Urinary bladder (tissue), 4 donors: ENCODE results near the gene DYNLL2. TPM values are rescaled to one million over a fixed set of nuclear protein-coding genes. Genes with fewer than 3 reads are reported as not detected.
A peak's percentile ranks its signal among the peaks of the same experiment; 100 is the strongest.

Experiments
- DNase-seq: peaks from one replicate; pipeline ENCODE4 v3.0.0-alpha.2; 2015; ENCODE audit errors: extremely low spot score
- H3K27ac ChIP-seq: one replicate; pipeline ENCODE4 v1.5.1; 2013; ENCODE audit warnings: low read depth, mild to moderate bottlenecking, moderate library complexity
- H3K36me3 ChIP-seq: one replicate; pipeline ENCODE4 v1.6.1; 2013; ENCODE audit warnings: mild to moderate bottlenecking, moderate library complexity; ENCODE audit not compliant: insufficient read depth
- H3K4me1 ChIP-seq: one replicate; pipeline ENCODE4 v1.6.1; 2013; ENCODE audit warnings: mild to moderate bottlenecking, moderate library complexity; ENCODE audit not compliant: insufficient read depth
- H3K4me3 ChIP-seq: one replicate; pipeline ENCODE4 v1.5.1; 2013; ENCODE audit warnings: low read depth, low read length
- WGBS: extraction: QIAGEN DNeasy Blood & Tissue Kit; methylation state at CpG from one replicate; pipeline ENCODE4 v1.1.7; 2013; 5-methylcytosine and 5-hydroxymethylcytosine counted together
- polyA plus RNA-seq: library from polyadenylated mRNA; stranded (reverse); fragments of 200-250 nt; gene quantifications from one replicate; pipeline ENCODE4 v1.2.3, GENCODE V29; 2013
- total RNA-seq: library from RNA; depleted of rRNA; stranded (reverse); fragments of >200 nt; gene quantifications from one replicate; pipeline ENCODE4 v1.2.3, GENCODE V29; 2014
- donor health status: healthy with polysubstance abuse.
- donor health status: healthy.

DYNLL2 gene
- total and polyA plus RNA-seq, 2 donors, result 16.8 to 38.5 TPM

DNA sequence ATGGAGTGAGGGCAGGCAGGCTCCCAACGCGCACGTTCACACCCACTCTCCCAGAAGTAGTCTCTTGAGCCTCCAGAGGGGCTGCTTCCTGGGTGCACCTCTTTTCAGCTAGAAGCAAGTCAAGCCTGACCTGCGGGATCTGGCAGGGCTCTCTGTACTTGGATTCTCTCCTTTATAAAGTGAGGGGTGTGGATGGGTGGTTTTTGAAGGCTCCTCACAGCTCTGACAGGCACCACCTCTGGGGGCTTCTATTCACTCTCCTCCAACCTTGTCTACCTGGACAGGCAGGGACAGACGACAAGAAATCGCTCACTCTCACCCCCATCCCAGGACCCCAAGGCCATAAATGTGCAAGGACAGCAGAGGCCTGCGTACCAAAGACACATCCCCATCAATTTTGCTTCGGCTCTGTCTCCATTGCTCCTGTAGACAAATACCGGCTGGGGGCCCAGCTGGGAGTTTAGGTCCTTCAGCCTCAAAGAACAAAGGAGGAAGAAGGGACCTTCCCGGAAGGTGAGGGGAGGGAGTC is 814 bp upstream of the DYNLL2 start:
- Histone ChIP-seq H3K4me3 (no peak overlapping the region), H3K27ac (no peak overlapping the region), H3K4me1 (no peaks in the 10 kb centered on the region), H3K36me3 (no peaks in the 10 kb centered on the region)
- no peak for DNase-seq
- WGBS, result 71% methylated on average over 10 of the region's 10 CpGs

DNA sequence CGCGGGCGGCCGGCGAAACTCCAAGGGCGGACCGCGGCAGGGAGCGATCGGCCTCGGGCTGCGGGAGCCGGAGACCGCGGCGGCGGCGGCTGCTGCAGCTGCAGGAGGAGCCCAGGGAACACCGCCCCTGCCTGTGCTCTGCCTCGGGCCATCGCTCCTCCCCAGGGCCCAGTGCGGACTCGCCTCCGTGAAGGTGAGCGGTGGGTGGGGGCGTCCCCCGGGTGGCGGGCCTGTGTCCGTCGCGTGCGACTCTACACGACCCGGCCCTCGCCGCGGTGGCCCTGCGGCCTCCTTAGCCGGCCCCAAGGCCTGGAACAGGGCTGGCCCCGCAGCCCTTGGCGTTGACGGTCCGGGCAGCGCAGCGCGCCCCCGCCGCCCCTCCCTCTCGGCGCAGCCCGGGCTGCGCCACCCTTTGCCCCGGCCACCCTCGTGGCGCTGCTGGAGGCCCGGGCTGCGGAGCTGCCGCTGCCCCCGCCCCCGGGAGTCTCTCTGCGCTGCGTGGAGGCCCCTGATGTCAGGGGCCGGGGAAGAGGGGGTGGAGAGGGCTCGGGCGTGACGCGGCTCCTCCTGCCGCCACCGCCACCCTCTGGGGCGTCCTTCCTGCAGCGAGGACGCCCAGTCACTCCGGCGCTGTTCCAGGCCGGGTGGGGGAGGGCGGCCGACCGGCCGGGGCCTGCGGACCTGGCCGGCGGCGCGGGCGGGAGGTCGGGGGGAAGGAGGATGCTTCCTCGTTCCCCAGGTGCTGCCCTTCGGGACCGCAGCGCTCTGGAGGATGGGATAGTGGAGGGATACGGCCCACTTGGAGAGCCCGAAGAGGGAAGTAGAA is 485 bp downstream of the DYNLL2 start:
- peak overlapping the region; percentile 93 for H3K27ac ChIP-seq
- peak overlapping the region; percentile 92 for H3K4me3 ChIP-seq
- DNase-seq, result no peak
- under 1% methylated on average over 92 of the region's 92 CpGs for WGBS
- H3K36me3 ChIP-seq, result no peaks in the 10 kb centered on the region
- no peaks in the 10 kb centered on the region for H3K4me1 ChIP-seq

DNA sequence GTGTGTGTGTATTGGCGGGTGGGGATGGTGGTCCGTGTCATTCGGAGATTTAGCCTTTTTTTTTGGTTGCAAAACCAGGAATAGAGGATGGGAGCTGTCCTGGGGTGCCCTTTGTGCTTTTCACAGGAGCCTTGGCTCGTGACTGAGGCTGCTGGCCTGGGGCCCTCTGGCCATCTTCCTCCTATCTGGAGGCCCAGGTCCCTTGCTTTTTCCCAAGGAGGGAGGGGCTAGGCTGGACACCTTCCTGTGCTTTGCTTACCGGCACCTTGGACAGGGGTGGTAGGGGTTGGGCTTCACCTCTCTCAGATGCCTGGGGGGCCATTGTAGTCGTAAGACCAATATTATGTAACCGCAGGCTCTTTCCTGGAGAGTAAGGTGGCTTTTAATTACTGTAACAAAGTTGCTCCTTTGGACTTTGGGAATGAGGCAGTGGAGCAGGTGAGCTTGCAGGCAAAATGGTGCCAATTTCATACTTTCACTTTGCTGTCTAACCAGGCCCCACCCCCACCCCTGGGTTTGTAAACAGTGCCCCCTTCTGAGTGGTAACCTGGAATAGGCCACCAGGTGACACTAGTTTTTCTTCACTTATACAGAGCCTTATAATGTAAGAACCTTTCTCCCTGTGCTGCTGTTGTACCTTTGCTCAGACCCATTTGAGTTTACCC is 1.2 kb downstream of the DYNLL2 start:
- H3K4me3 ChIP-seq, result peak overlapping the region; percentile 92
- peaks cover 2% of the 10 kb centered on the region for H3K36me3 ChIP-seq
- no peaks in the 10 kb centered on the region for H3K4me1 ChIP-seq
- under 1% methylated on average over 7 of the region's 7 CpGs for WGBS
- peak overlapping the region; percentile 14 for H3K27ac ChIP-seq
- no peak for DNase-seq

DNA sequence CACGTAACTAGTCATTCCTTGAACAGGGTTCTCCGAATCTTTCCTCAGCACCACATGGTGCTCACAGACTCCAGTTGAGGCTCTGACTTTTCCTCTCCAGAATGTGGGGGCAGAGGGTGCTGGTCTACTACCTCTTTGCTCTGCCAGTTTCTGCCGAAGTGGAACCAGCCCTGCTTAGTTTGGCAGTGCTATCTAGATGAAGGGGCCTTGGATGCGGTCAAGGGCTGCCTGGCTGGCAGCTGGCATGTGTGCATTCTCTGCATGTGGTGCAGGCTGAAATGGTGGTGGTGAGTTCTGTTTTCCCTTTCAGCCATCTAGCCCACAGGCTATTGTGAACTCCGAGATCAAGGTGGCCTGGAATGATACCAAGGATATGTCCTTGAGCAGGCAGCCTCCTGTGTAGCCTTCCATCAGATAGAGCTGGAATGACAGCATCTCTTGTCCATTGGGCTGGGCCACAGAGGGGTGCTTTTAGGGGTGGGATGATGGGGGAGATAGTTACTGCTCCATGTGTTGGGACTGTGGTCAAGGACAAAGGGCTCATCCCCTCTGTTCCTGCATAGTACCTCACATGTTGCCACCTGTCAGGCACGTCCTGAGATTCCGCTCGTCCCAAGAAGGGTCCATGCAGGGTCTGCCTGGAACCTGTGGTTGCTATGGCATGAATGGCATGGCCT is 2.0 kb downstream of the DYNLL2 start:
- Histone ChIP-seq H3K36me3 (peaks cover 2% of the 10 kb centered on the region), H3K27ac (no peak overlapping the region)
- WGBS, result 52% methylated on average over 8 of the region's 8 CpGs

DNA sequence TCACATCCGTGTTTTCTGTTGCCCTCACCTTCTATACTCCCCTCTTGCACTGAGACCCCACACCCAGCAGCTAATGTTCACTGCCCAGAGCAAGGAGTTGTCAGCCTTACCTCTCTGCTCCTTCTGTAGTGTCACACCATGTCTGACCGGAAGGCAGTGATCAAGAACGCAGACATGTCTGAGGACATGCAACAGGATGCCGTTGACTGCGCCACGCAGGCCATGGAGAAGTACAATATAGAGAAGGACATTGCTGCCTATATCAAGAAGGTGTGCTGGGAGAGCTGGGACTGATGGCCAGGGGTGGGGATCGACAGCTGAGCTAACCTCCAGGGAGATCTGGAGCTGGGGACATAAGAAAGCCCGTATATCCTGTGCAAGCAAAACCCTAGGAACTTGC is 3.7 kb downstream of the DYNLL2 start:
- no peak for DNase-seq
- WGBS, result 72% methylated on average over 8 of the region's 8 CpGs
- H3K27ac ChIP-seq, result no peak overlapping the region
- peaks cover 6% of the 10 kb centered on the region for H3K36me3 ChIP-seq
- no peak overlapping the region for H3K4me3 ChIP-seq
- no peaks in the 10 kb centered on the region for H3K4me1 ChIP-seq

More for the DNA sequence above, 2.0 kb downstream of the DYNLL2 start:
- H3K4me3 ChIP-seq, result no peak overlapping the region
- DNase-seq, result no peak
- H3K4me1 ChIP-seq, result no peaks in the 10 kb centered on the region

DNA sequence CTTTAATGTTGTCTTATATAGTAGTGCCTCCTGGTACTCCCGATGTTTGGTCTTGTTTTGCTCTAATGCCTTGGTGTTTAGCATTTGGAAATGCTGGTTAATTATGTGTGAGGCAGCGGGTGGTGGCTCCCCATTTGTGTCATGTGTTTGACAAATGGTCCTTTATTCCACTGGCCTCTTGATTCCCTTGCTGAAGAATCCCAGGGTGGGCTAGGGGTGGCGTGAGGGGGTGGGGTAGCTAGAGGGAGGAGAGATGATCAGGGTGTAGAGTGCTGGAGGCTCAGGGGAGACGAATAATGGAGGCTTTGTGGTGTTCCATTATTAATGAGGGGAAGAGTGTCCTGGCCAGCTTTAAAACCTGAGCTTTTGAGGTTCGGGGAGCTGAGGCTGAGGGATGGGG is 5.4 kb downstream of the DYNLL2 start:
- no peaks in the 10 kb centered on the region for H3K4me1 ChIP-seq
- WGBS, result 76% methylated on average over 5 of the region's 5 CpGs
- peaks cover 6% of the 10 kb centered on the region for H3K36me3 ChIP-seq

DNA sequence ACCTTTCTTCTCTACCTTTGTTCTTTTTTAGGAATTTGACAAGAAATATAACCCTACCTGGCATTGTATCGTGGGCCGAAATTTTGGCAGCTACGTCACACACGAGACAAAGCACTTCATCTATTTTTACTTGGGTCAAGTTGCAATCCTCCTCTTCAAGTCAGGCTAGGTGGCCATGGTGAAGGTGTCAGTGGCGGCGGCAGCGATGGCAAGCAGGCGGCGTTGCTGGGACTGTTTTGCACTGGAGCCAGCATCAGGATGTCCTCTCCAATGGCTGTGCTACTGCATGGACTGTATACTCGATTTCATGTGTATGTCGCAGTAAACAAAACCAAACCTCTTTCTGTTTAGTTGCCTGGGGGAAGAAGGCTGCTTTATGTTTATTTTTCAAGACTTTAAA is 5.9 kb downstream of the DYNLL2 start:
- H3K36me3 ChIP-seq, result peaks cover 6% of the 10 kb centered on the region

More for the DNA sequence above, 5.4 kb downstream of the DYNLL2 start:
- DNase-seq, result no peak
- Histone ChIP-seq H3K27ac (no peak overlapping the region), H3K4me3 (no peak overlapping the region)

DNA sequence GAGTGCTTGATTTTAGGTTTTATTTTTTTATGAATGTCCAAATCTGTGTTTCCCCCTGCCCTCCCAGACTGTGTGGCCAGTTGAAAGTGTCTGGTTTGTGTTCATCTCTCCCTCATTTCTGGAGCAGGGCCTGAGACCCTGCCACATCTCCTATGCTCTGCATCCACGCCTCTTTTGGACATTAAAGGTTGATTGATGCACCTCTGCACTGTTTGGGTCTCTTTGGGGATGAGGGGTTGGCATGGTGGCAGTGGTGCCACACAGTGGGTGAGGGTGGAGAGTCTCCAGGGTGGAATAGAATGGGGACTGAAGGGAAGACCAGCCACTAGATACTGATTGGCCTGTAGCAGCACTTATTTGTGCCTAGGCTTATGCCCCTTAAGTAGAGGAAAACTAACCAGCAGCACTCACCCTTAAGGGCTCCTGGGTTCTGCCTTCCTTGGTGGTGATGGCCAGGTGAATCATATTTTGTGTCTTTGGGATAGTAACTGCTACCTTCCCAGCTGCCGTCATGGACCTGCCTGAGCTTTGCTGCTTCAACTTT is 7.9 kb downstream of the DYNLL2 start:
- H3K36me3 ChIP-seq, result peaks cover 6% of the 10 kb centered on the region
- no peak for DNase-seq
- WGBS, result 81% methylated on average over 2 of the region's 2 CpGs

More for the DNA sequence above, 5.9 kb downstream of the DYNLL2 start:
- DNase-seq, result no peak
- Histone ChIP-seq H3K27ac (no peak overlapping the region), H3K4me3 (no peak overlapping the region), H3K4me1 (no peaks in the 10 kb centered on the region)
- WGBS, result 86% methylated on average over 11 of the region's 11 CpGs

DNA sequence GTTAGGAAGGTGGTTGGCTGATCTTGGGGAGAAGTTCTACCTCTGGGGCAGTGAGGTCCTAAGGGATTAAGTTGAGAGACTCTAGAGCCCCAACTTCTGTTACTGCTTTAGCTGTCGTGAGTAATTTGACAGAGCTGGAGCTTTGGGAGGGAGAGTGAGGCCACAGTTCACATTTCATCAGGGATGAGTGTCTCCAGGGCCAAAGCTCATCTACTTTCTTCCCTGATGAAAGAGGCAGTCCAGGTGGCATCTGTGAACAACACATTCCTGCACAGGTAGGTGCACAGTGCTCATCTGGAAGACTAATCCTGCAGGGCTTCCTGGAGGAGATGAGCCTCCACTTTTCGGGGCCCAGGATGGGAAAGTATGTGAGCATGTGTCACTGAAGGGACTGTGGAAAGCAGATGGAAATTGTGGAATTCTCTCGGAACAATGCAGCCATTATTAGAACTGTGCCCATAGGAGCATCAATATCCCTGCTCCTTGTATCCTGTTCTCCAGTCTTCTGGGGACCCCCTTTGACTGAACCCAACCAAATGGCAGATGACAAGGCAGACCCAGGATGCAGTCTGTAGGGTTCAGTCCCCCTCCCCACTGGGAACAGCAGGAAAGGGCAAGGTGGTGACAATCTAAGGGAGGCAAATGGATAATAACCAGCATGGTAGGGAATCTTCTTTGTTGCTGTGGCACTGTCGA is 9.0 kb downstream of the DYNLL2 start:
- Histone ChIP-seq H3K36me3 (peaks cover 6% of the 10 kb centered on the region), H3K4me3 (no peak overlapping the region), H3K4me1 (no peaks in the 10 kb centered on the region), H3K27ac (no peak overlapping the region)
- 75% methylated on average over 4 of the region's 4 CpGs for WGBS
- DNase-seq, result no peak

More for the DNA sequence above, 7.9 kb downstream of the DYNLL2 start:
- no peak overlapping the region for H3K4me3 ChIP-seq
- H3K4me1 ChIP-seq, result no peaks in the 10 kb centered on the region
- H3K27ac ChIP-seq, result no peak overlapping the region

DNA sequence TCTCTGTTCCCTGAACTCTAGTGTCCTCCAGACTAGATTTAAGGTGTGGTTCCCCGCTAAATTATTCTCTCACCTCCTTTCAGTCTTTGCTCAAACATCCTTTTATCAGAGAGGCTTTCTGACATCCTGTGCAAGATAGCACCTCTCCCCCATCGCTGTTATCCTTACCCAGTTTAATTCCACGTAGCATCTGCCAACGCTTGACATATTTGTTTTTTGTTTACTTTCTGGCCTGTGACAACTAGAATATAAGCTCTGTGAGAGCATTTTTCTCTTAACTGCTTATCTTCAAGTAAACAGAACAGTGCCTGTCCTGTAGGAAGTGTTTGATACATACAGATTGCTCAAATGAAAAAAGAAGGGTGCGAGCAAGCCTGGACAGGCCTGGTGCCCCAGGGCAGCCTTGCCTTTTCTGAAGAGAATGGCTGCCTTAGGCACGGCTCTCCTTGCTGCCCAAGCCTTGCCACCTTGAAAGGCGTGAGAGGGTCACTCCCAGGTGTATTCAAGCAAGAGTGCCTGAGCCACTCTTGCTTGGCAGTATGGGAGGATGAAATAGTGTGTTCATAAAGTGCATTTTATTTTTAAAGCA is 9.7 kb downstream of the DYNLL2 start:
- DNase-seq, result no peak
- no peak overlapping the region for H3K4me3 ChIP-seq
- WGBS, result 63% methylated on average over 7 of the region's 7 CpGs
- no peak overlapping the region for H3K27ac ChIP-seq
- peaks cover 6% of the 10 kb centered on the region for H3K36me3 ChIP-seq
- H3K4me1 ChIP-seq, result no peaks in the 10 kb centered on the region

DNA sequence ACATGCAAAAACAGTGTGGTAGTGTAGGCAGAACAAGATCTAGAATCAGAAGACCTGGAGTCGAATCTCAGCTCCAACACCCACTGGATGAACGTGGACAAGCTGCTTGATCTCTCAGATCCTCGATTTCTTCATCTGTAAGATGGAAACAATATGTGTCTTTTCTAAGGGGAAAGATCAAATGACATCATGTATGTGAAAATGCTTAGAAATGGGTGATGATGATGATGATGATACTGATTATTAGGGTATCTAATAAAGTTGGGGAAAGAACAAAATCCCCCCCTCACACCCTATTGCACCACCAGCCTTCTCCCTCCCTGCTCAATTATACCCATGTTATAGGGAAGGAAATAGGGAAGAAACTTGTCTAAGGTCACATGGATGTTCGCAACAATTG is 10.9 kb downstream of the DYNLL2 start:
- Histone ChIP-seq H3K4me3 (no peak overlapping the region), H3K27ac (no peak overlapping the region), H3K36me3 (peaks cover 5% of the 10 kb centered on the region), H3K4me1 (no peaks in the 10 kb centered on the region)
- DNase-seq, result no peak
- WGBS, result 85% methylated on average over 4 of the region's 4 CpGs

DNA sequence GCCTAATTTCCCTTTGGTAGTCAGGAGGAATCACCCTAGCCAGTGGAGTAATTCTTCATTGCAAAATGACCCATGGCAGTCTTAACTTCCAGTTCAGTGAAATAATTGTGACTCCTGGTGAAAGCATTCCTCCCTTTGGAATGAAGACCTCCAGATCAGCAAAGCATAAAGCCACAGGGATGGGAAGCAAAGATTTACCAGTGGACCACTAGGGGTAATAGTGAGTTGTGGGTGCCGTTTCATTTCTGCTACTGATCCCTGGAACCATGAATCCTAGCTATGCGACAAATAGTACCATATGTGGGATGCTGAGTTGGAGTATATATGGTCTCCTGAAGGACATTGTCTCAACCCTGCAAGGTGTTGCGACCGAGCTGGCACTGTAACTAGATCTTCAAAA is 13.7 kb downstream of the DYNLL2 start:
- 81% methylated on average over 4 of the region's 4 CpGs for WGBS
- H3K4me1 ChIP-seq, result no peaks in the 10 kb centered on the region
- no peak for DNase-seq

More for the DNA sequence above, 13.7 kb downstream of the DYNLL2 start:
- no peak overlapping the region for H3K4me3 ChIP-seq
- no peak overlapping the region for H3K27ac ChIP-seq
- no peaks in the 10 kb centered on the region for H3K36me3 ChIP-seq
